Urothelium cell line (cell line): Measurements from ENCODE around the gene PHGDH.
"Not testable (repeated sequence)": the region's sequence is repeated elsewhere in the genome, so short reads cannot be mapped to it uniquely, and the experiment has no call there.

Experiments
- DNase-seq: peaks from one replicate; pipeline ENCODE4 v3.0.0; 2011; ENCODE audit warnings: low spot score, mixed read lengths
- FAIRE-seq: peaks from 2 replicates; lab custom pipeline; 2011; peaks lifted over from hg19 to GRCh38; lab: Jason Lieb, UNC

PHGDH gene

DNA sequence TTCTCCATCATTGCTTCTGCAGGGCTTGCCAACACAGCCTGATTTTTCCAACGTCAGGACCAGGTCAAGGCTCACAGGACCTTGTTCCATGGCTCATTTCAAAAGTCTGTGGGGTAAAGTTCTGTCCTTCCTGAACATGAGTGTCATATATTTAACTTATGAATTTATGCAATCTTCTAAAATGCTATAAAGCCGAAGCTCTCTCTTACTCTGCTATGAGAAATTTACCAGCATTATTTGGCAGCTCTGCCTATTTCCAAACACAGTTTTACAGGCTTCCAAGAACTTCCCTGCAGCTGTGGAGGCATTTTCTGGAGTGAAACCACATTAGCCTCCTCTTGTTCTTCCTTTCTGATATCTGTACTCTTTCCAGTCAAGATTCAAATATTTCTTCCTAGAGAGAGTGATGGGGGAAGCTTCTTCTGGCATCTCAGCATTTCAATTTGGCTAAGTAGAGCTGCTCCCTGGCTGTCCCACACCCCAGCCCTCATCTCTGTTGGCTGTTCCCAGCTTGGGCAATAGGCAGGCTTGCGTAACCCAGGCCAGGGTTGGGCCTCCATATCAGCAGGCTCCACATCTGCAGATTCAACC lies 72.6 kb downstream of the PHGDH start:
- no peak for DNase-seq
- FAIRE-seq, result no peak

- not testable (repeated sequence) for FAIRE-seq, DNase-seq
These were observed 74.3 kb downstream of the PHGDH start for GRCh38 chr1:119786046-119786445.

DNA sequence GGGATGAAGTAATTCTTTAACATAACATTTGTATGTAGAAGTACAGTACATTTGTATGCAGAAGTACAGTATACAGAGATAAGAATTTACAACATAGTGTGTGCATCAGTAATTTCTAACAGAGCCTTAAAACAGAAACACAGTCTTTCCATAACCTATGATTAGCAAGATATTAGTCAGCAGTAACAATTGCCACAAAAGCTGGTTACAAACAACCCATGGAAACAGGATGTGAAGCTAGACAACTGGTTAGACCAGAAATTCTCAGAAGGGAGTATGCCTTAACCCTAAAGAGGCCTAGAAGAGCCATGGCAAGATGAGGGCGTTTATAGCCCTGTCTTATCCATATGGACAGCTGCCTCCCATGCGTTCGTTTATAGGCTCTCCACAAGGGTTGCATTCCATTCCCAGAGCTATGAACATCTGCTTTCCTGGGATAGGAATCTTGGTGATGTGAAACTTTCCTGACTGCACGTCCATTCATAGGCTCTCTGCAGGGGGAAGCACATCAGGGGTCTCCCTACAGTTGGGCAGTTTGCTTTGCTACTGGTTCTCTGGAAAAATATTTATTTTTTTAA lies 74.8 kb downstream of the PHGDH start:
- not testable (repeated sequence) for DNase-seq, FAIRE-seq

DNA sequence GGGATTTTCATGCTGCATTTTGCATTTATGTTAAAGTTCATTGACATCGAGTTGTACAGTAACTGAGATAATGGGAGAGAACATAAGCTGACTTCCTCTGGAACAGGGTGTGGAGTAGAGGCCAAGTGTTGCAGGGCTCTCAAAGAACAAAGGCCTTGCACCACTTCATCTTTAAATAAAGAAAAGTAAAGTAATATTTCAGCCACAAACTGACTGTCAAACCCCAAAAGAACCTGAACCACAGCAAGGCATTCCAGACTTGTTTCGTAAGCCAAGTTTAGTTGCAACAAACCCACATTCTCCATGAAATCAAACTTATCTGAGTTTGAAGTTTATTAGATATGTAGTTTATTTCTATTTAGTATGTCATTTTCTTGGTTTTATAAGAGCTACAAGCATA lies 76.0 kb downstream of the PHGDH start:
- FAIRE-seq, result no peak

GRCh38 chr1:119790451-119791198 lies 78.9 kb downstream of the PHGDH start:
- DNase-seq, result no peak
- no peak for FAIRE-seq

More for the DNA sequence above, 76.0 kb downstream of the PHGDH start:
- peak; percentile 75 for DNase-seq

- DNase-seq (no peak), FAIRE-seq (no peak)
These were observed 79.6 kb downstream of the PHGDH start for GRCh38 chr1:119791377-119791776.
